ENCODE results near the gene MCFD2. TPM values are rescaled to one million over a fixed set of nuclear protein-coding genes. Genes with fewer than 3 reads are reported as not detected.
A peak's percentile ranks its signal among the peaks of the same experiment; 100 is the strongest.

MCFD2 gene
- total RNA-seq, 1 experiment from 2014 or later: 213 TPM

GRCh38 chr2:46873604-46874068, 42.0 kb downstream of the MCFD2 start:
- peak; percentile 98 for DNase-seq (ENCODE audit: low spot score)

DNA sequence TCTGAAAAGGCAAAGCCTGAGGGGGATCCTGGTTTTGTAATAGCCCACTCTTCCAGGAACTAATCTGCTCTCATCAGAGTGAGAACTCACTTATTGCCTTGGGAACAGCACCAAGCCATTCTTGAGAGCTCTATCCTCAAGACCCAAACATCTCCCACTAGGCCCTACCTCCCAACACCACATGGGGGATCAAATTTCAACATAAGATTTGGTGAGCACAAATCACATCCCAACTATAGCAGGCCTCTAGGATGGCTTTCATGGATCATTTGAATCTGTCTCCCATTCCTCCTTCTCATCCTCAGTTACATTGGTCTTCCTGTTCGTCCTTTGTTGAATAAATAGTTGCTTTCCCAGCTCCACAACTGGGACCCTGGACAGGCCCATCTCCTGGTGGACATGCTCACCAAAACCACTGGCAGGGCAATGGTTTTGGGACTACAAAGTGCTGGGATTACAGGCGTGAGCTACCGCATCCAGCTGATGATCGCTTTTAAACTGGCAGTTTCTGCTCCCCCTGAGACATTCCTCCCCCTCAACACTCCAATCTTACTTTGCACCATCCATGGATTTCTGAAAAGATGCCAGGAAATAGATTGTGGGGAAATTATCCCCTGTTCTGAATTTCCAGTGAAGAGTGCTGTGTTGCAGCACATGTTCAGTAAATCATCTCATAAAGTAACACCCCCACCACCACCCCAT, 42.6 kb downstream of the MCFD2 start:
- no peak for DNase-seq (ENCODE audit: low spot score)

DNA sequence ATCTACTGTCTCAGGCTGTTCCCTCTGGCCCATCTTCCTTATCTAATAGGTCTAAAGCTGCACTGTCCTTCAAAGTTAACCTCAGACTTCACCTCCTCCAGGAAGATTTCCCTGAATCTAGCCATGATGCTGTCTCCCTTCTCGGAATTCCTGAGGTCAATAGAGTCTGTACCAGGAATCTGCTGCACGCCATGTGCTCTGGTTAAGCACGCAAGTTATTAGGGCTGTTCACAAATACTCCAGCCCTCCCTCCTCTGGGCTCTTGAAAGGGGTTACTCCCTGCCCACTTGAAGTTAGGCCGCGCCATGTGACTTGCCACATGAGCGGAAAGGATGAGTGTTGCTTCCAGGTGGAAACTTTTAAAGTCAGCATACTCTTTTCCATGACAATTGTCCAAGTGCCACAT, 43.6 kb downstream of the MCFD2 start:
- no peak for DNase-seq (ENCODE audit: low spot score)

- no peak for DNase-seq (ENCODE audit: low spot score)
These were observed 45.4 kb downstream of the MCFD2 start for GRCh38 chr2:46870051-46870839.

- no peak for DNase-seq (ENCODE audit: low spot score)
These were observed 46.0 kb downstream of the MCFD2 start for GRCh38 chr2:46869621-46870020.

GRCh38 chr2:46866770-46867246, 48.8 kb downstream of the MCFD2 start:
- no peak for DNase-seq (ENCODE audit: low spot score)

- peak; percentile 76 for DNase-seq (ENCODE audit: low spot score)
These were observed 50.2 kb downstream of the MCFD2 start for GRCh38 chr2:46865181-46865970.

DNA sequence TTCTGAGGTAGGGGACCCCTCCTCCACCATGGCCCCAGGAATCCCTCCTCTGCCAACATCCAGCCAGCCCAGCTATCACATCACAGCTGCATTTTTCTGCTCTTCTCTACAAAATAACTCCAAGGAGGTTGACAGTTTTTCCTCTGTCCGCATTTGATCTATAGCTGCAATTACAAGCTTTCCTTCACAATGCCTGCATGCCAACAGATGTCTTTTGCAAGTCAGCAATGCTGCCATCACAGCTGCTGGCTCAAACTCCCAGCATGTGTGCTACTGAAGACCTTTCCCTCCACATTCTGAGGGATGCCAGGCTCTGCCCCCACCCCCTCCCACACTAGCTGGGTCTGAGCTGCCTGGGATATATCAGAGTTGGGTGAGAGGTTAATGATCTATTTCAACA, 51.7 kb downstream of the MCFD2 start:
- no peak for DNase-seq (ENCODE audit: low spot score)

DNA sequence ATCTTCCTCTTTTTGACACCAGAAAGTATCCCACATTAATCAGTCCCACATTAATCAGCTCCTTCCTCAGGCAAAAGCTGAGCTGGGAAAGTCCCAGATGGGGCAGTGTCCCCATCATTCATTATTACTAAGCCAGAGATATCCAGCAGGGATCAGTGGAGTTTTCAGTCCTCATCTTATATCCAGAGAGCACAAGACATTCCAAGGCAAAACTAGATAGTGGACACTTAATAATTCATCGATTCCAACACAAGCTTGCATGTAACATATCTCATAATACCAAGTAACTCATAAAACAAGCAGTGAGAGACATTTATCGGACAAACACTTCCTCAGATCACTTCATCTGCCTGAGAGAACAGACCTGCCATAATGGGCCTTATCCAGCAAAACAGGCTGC, 53.1 kb downstream of the MCFD2 start:
- peak; percentile 65 for DNase-seq (ENCODE audit: low spot score)

DNA sequence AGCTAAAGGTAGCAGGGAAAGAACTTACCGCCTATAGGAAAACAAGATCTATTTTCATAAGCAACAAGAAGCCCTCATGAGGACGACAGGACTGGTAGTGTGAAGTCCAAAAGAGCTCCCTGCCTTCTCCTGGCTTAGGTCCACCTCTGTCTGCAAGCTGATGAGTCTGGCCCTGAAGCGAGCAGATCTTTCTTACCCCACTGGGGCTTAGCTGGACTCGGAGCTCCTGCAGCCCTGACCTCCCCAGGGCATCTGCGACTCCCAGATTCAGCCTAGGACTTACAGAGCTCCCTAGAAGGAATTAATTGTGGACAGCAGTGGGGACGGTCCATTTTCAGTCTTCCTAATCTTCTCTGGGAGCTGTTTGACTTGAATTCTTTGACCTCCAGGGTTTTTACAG, 53.7 kb downstream of the MCFD2 start:
- DNase-seq (ENCODE audit: low spot score): no peak

GRCh38 chr2:46859482-46859881, 56.1 kb downstream of the MCFD2 start:
- DNase-seq (ENCODE audit: low spot score): no peak

DNA sequence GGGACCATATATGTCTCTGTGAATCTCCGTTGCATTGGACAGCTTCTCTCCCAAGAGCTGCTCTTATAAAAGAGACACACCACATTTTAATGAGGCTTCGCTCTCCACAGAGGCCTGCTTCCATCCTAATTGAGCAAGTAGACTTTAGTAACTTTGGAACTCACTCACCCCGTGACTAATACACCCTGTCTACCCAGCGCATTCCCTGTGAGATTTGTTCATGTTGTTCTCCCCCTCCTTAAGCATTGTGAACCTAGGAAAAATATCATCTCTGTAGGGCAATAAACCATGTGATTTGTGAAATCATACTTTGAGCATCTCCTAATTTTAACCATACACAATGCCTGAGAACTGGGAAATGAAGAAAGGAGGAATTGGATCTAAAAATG, 56.9 kb downstream of the MCFD2 start:
- peak; percentile 89 for DNase-seq (ENCODE audit: low spot score)

DNA sequence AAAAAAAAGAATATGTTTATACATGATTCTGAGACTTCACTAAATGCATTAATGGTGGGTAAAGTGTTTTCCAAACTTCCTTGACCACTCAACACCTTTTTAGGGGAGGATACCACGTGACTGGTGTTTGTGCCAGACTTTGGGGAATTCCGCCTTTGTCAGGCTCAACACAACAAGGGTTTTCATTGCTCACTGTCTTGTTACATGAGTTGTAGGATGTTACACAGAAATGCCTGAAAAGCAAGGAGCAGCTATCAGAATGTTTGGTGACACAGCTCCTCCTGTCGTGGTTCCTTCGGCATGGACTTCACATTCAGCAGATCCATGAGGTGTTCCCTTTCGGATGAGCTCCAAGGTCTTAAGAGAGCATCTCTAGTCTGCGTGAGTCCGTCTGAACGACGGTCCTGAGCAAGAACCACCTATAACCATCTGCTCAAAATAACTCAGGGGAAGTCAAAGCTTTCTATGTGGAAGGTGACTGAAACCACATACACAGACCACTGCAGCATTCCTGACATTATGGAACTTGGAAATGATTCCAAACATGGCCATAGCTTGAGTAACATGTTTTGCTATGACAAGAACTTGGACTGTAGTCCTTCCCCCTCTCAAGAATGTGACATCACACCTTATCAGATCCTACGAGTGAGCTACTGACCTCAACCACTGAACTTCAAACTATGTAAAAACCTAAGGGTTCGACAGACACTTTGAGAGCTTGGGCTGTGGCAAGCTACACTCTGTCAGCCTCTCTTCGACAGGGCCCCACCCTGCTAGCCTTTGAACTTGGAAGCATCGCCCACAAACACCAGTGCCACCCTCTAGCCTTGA, 57.5 kb downstream of the MCFD2 start:
- DNase-seq (ENCODE audit: low spot score): peak; percentile 91

DNA sequence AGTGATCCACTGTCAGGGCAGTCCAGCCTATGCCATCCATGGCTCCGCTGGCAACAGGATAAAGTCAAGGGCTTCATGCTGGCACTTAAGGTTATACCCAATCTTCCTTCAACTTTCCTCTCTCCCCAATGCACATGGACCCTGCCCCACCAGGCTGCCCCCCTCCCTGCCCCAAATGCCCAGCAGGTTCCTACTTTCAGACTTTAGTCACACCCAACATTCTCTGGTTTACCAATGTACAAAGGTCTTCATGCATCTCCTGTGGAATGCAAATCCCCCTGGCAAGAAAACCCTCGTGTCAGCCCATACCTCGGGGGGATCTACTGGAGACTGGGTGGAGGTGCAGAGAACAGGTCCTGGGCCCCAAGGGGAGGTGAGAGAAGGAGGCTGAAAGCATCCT, 59.3 kb downstream of the MCFD2 start:
- DNase-seq (ENCODE audit: low spot score): no peak

DNA sequence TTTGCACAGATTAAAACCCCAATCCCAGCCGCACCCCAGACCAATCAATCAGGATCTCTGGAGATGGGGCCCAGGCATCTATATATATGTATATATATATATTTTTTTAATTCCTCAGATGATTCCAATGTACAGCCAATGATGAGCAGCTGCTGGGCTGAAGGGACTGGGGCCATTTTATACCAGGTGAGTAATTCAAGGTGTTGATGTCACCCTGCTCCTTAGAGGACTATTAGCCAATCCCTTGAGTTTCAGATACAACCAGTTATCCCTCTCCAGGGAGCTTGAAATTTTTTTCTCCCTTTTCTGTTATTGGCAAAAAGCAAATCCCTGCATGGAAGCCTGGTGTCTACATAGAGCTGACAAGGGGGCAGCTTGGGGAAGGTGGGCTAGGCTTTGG, 59.8 kb downstream of the MCFD2 start:
- DNase-seq (ENCODE audit: low spot score): no peak

DNA sequence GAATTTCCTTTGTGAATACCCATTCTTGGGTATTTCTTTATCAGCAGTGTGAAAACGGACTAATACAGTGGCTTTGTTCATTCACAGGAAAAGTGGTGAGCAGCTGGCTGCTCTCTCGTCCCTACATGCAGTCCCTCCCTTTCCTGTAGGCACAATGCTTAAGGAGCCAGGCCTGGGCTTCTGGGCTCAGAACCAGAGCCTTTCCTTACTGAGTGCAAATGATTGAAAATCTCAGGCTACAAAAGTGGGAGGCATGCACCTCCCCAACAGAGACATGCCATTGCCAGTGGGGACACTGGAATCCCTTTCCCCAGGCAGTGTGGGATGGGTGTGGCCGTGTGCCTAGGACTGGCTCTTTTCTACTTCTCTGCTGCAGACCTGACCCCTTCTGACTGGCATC, 61.3 kb downstream of the MCFD2 start:
- DNase-seq (ENCODE audit: low spot score): no peak

DNA sequence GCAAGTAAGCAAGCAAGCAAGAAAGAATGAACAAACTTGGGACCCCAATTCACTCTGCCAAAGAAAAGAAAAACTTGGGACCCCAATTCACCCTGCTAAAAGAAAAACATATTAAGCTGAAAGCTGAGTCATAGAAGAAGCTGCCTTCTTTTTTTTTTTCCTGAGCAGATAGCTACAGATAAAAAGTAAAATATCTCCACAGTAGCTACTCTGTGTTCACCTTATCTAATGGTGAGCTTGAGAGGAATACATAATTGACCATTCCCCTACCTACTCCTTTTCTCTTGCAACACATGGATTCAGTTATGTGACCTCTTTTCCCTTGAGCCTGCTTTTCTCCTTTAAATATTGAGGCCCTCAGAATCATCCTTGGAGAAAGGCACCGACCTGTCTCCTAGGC, 63.0 kb downstream of the MCFD2 start:
- DNase-seq (ENCODE audit: low spot score): no peak

DNA sequence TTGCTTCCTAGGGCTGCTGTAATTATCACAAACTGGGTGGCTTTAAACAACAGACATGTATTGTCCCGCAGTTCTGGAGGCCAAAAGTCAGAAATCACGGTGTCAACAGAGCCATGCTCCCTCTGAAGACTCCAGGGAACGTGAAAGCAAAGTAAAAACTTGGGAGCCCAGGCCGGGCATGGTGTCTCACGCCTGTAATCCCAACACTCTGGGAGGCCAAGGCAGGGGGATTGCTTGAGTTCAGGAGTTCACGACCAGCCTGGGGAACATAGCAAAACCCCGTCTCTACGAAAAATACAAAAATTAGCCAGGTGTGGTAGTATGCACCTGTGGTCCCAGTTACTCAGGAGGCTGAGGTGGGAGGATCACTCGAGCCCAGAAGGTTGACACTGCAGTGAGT, 63.5 kb downstream of the MCFD2 start:
- DNase-seq (ENCODE audit: low spot score): no peak

Measured in A172 (cell line).